Thymus (tissue), 11 donors: Measurements from ENCODE around the gene ORAI3. TPM values are rescaled to one million over a fixed set of nuclear protein-coding genes. Genes with fewer than 3 reads are reported as not detected.
A peak's percentile ranks its signal among the peaks of the same experiment; 100 is the strongest.

Experiments
- DNase-seq, 9 donors: peaks; one replicate each; pipeline ENCODE4 v3.0.0-alpha.2; 2013; ENCODE audit warnings: low spot score in 9 of 9, low read depth in 6 of 9, missing footprints in 1 of 9
- H3K27ac ChIP-seq, 2 donors: one replicate each; pipeline ENCODE4 v1.5.1; 2013; ENCODE audit warnings: control low read depth in 1 of 2, low read depth in 1 of 2, low read length in 1 of 2, mild to moderate bottlenecking in 1 of 2, moderate library complexity in 1 of 2
- H3K27me3 ChIP-seq, 2 donors: one replicate each; pipeline ENCODE4 v1.5.1; 2013; ENCODE audit warnings: low read length in 1 of 2; ENCODE audit not compliant: control insufficient read depth in 2 of 2, insufficient read depth in 1 of 2
- H3K36me3 ChIP-seq, 2 donors: one replicate each; pipeline ENCODE4 v1.5.1; 2013; ENCODE audit warnings: low read length in 1 of 2, mild to moderate bottlenecking in 1 of 2, moderate library complexity in 1 of 2; ENCODE audit not compliant: control insufficient read depth in 2 of 2, insufficient read depth in 2 of 2
- H3K4me1 ChIP-seq, 2 donors: one replicate each; pipeline ENCODE4 v1.5.1; 2013; ENCODE audit warnings: low read length in 2 of 2; ENCODE audit not compliant: control insufficient read depth in 2 of 2, insufficient read depth in 2 of 2
- H3K4me3 ChIP-seq, 2 donors: one replicate each; pipeline ENCODE4 v1.5.1; 2013; ENCODE audit warnings: low read length in 2 of 2, control low read depth in 1 of 2, mild to moderate bottlenecking in 1 of 2
- H3K9me3 ChIP-seq, 2 donors: one replicate each; pipeline ENCODE4 v1.5.1; 2013; ENCODE audit warnings: low read length in 1 of 2, mild to moderate bottlenecking in 1 of 2; ENCODE audit not compliant: control insufficient read depth in 2 of 2, insufficient read depth in 1 of 2
- WGBS: extraction: QIAGEN DNeasy Blood & Tissue Kit; methylation state at CpG from one replicate; pipeline ENCODE4 v1.1.7; 2013; 5-methylcytosine and 5-hydroxymethylcytosine counted together
- polyA plus RNA-seq: library from polyadenylated mRNA; stranded (reverse); fragments of 200-250 nt; gene quantifications from one replicate; pipeline ENCODE4 v1.2.3, GENCODE V29; 2013
- total RNA-seq: library from RNA; stranded (reverse); fragments of 120-200 nt; gene quantifications from one replicate; pipeline ENCODE4 v1.2.4, GENCODE V29; 2013
- donor health status: healthy.

ORAI3 gene
- total and polyA plus RNA-seq, 2 donors, result 12.3 to 26.4 TPM

- Histone ChIP-seq H3K4me1 (peaks cover 0 to 23% of the 10 kb centered on the region in 2 donors), H3K27me3 (no peaks in the 10 kb centered on the region), H3K27ac (peak overlapping the region in 1 of 2 donors; percentile 99), H3K36me3 (peaks cover 38 to 43% of the 10 kb centered on the region in 2 donors), H3K9me3 (no peaks in the 10 kb centered on the region), H3K4me3 (peak overlapping the region; percentile 57 to 97)
- no peak for DNase-seq
- 18% methylated on average over 55 of the region's 55 CpGs for WGBS
Observed at GRCh38 chr16:30958175-30959079, 9.6 kb downstream of the ORAI3 start.

GRCh38 chr16:30961384-30961783 lies 12.5 kb downstream of the ORAI3 start:
- Histone ChIP-seq H3K9me3 (no peaks in the 10 kb centered on the region), H3K27me3 (no peaks in the 10 kb centered on the region), H3K4me1 (peaks cover 0 to 15% of the 10 kb centered on the region in 2 donors), H3K27ac (no peak overlapping the region), H3K4me3 (no peak overlapping the region), H3K36me3 (peaks cover 66 to 68% of the 10 kb centered on the region in 2 donors)
- 98% methylated on average over 11 of the region's 11 CpGs for WGBS
- DNase-seq, result no peak

- no peak overlapping the region for H3K4me3 ChIP-seq
- no peak for DNase-seq
- no peaks in the 10 kb centered on the region for H3K9me3 ChIP-seq
- H3K27ac ChIP-seq, result no peak overlapping the region
- H3K4me1 ChIP-seq, result peaks cover 0 to 1% of the 10 kb centered on the region in 2 donors
- WGBS, result 98% methylated on average over 18 of the region's 18 CpGs
- H3K36me3 ChIP-seq, result peaks cover 82 to 86% of the 10 kb centered on the region in 2 donors
- no peaks in the 10 kb centered on the region for H3K27me3 ChIP-seq
Observed at GRCh38 chr16:30963925-30964511, 15.2 kb downstream of the ORAI3 start.

- DNase-seq, result no peak
- Histone ChIP-seq H3K27ac (no peak overlapping the region), H3K4me1 (no peaks in the 10 kb centered on the region), H3K9me3 (no peaks in the 10 kb centered on the region), H3K36me3 (peaks cover 83 to 89% of the 10 kb centered on the region in 2 donors), H3K4me3 (no peak overlapping the region), H3K27me3 (no peaks in the 10 kb centered on the region)
- 97% methylated on average over 33 of the region's 33 CpGs for WGBS
Observed at GRCh38 chr16:30964574-30965226, 15.8 kb downstream of the ORAI3 start.

- H3K36me3 ChIP-seq, result peaks cover 79 to 85% of the 10 kb centered on the region in 2 donors
- no peaks in the 10 kb centered on the region for H3K4me1 ChIP-seq
- WGBS, result 98% methylated on average over 15 of the region's 15 CpGs
- H3K27me3 ChIP-seq, result no peaks in the 10 kb centered on the region
- H3K27ac ChIP-seq, result no peak overlapping the region
- DNase-seq, result no peak
- H3K9me3 ChIP-seq, result no peaks in the 10 kb centered on the region
- H3K4me3 ChIP-seq, result no peak overlapping the region
Observed at GRCh38 chr16:30965436-30965835, 16.6 kb downstream of the ORAI3 start.

- DNase-seq, result no peak
- H3K9me3 ChIP-seq, result no peaks in the 10 kb centered on the region
- WGBS, result 98% methylated on average over 19 of the region's 19 CpGs
Observed at GRCh38 chr16:30966033-30966619, 17.3 kb downstream of the ORAI3 start.

GRCh38 chr16:30967795-30968194 lies 18.9 kb downstream of the ORAI3 start:
- H3K9me3 ChIP-seq, result no peaks in the 10 kb centered on the region
- no peaks in the 10 kb centered on the region for H3K27me3 ChIP-seq
- no peak overlapping the region for H3K4me3 ChIP-seq
- WGBS, result 95% methylated on average over 4 of the region's 4 CpGs
- no peak overlapping the region for H3K27ac ChIP-seq
- DNase-seq, result no peak
- H3K36me3 ChIP-seq, result peaks cover 81 to 85% of the 10 kb centered on the region in 2 donors
- H3K4me1 ChIP-seq, result no peaks in the 10 kb centered on the region

More at GRCh38 chr16:30966033-30966619, 17.3 kb downstream of the ORAI3 start:
- H3K27me3 ChIP-seq, result no peaks in the 10 kb centered on the region
- H3K4me3 ChIP-seq, result no peak overlapping the region
- H3K4me1 ChIP-seq, result no peaks in the 10 kb centered on the region
- H3K27ac ChIP-seq, result no peak overlapping the region
- H3K36me3 ChIP-seq, result peaks cover 81 to 89% of the 10 kb centered on the region in 2 donors

GRCh38 chr16:30969246-30969842 lies 20.5 kb downstream of the ORAI3 start:
- Histone ChIP-seq H3K36me3 (peaks cover 83 to 86% of the 10 kb centered on the region in 2 donors), H3K27ac (no peak overlapping the region), H3K4me1 (no peaks in the 10 kb centered on the region), H3K27me3 (no peaks in the 10 kb centered on the region), H3K9me3 (no peaks in the 10 kb centered on the region), H3K4me3 (no peak overlapping the region)
- DNase-seq, result no peak
- 97% methylated on average over 19 of the region's 19 CpGs for WGBS
